Right kidney (tissue), 1 donor: Measurements from ENCODE around the gene FOXL1.

ENCODE experiments used
- DNase-seq: peaks from one replicate; pipeline ENCODE4 v3.0.0-alpha.2; 2016

Gene FOXL1

DNA sequence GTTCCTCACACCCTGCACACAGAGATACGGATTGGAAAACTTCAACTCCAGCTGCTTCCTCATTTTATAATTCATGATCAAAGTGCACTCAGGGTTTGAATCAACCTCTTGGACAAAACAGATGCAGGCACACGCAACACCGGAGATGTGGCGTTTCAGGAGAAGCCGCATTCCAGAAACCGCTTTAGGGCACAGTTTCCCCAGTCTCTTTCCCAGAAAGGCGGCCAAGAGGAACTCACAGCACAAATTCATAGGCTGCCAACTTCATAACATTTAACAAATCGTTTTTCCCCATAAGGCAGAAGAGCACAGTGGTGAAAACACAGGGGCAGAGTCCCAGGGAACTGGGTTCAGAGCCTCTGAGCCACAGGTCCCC lies 31.7 kb upstream of the FOXL1 start:
- DNase-seq = no peak

DNA sequence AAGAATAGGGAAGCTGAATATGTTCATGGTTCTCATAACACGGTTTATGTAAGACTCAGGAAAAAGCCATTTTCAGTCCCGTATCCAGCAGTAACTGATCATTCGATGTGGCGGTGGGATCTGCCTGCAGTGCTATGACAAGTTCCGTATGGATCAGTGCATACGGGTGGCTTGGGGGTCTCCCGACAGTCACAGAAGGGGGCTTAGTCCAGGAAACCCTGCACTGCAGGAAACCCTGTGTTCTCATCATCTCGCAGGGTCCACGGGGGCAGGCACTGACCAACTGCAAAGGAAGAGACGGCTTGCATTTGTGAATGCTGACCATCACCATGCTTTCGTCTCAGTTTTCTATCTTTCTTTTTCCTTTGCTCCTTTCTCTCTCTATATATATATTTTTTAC lies 31.1 kb upstream of the FOXL1 start:
- no peak for DNase-seq

DNA sequence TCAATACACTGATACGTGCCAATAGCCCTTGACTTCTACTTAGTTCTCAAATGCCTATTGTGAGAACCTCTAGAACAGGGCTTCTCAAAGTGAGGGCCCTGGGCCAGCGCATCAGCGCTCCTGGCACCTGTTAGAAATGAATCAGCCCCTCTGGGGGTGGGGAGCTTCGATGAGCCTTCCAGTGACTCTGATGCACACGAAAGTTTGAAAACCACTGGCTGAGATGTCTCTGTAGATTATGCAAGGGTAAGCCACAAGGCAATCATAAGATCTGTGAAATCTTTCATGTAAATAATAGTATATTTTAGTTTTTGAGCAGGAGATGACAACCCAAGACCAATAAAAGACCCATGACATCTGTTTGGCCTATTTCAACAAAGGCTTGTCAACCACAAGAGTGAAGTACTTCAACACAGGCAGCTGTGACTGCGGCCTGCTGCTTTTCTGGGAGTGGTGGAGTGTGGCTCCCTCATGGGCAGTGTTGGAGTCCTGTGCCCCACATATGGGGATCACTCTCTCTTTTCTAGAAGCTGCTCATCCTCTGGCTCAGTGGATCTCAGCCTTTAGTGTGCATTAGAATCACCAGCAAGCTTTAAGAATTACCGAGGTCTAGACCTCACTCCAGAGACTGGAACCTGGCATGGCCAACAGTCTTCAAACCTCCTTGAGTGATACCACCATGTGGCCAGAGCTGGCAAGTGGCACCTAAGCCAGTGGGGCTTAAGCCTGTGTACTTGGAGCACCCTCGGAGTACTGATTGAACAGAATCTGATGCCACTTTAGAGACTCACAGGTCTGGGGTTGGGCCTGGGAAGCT lies 29.1 kb upstream of the FOXL1 start:
- DNase-seq = no peak

DNA sequence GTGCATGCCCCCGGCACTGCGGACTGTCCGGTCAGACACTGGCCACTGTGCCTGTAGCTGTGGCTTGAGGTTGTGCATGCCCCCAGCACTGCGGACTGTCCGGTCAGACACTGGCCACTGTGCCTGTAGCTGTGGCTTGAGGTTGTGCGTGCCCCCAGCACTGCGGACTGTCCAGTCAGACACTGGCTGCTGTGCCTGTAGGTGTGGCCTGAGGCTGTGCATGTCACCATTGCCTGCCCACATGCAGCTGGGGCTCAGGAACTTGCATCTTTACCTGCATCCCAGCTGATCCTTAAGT lies 28.5 kb upstream of the FOXL1 start:
- no peak for DNase-seq

DNA sequence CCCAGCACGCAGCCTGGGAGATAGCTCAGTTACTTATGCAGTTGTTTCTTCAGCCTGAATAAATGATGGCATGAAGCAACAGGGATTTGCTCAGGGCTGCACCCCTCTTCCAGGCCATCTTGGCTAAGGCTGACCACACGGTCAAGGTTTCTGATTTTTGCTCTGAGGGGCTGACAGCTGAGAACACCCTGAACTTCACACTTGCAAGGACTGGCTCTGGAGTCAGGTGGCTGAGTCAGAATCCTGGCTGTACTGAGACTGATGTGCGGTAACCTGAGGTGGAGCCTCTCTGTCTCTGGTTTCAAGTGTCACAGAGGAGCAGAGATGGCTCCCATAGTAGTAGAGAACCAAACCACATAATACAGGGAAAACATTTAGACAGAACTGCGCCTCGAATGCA lies 28.1 kb upstream of the FOXL1 start:
- no peak for DNase-seq

DNA sequence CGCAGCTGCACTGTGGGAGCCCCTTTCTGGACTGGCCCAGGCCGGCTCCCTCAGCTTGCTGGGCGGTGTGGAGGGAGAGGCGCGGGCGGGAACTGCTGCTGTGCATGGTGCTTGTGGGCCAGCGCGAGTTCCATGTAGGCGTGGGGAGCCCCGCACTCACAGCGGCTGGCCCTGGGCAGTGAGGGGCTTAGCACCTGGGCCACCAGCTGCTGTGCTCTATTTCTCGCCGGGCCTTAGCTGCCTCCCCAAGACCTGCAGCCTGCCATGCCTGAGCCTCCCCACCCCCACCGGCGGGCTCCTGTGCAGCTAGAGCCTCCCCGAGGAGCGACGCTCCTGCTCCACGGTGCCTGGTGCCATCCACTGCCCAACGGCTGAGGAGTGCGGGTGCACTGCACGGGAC lies 25.0 kb upstream of the FOXL1 start:
- no peak for DNase-seq

DNA sequence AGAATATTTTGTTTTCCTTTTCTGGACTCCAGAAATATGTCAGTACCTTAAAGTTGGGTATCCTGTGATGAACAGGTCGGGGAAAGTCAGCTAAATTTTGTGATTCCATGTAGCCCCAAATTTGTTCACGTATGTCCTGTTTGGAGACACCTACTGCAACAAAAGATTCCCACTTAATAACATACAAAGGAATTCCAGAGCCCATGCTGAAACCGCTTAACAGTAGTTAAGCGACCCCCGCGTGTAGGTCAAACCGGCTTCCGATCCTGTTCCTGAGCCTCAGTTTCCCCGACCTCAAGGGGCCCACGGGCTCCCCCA lies 23.8 kb upstream of the FOXL1 start:
- no peak for DNase-seq

DNA sequence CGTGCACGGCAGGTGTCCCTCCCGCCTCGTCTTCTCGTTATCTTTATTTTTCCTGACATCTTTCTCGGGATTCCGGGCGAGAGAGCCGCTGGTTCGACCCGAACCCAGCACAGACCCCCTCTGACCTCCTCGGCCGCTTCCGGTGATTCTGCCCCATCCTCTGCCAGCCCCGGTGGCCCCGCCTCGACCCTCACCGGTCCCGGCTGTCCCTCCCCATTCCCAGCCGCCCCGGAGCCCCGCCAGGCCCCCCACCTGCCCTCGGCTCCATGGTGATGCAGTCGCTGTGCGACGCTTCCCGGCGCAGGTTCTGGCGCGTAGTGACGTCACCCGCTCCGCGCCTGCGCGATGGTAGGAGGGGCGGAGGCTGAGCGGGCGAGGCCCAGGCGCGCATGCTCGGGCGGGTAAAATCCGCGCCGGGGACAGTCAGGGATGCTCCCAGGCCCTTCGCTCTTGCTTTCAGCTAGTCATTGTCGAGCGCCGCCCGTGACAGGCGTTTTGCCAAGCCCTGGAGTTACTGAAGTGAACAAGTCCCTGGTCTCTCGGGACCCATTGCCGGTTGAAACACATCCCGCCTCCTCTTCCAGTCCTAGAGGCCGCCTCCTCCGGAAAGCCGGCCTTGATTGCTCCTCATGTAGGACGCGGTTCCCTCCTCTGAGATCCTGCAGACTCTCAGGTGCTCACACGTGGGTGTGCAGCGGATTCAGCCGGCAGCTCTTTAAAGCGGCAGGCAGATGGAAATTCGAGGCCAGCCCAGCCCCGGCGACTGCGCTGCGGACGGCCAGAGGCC lies 23.2 kb upstream of the FOXL1 start, which contains the start of gene MTHFSD:
MTHFSD (minus strand) TSS at position 319 of the 787 bp plus-strand sequence; CDS start at position 268, 51 bp downstream.
- DNase-seq = peak; percentile 84

DNA sequence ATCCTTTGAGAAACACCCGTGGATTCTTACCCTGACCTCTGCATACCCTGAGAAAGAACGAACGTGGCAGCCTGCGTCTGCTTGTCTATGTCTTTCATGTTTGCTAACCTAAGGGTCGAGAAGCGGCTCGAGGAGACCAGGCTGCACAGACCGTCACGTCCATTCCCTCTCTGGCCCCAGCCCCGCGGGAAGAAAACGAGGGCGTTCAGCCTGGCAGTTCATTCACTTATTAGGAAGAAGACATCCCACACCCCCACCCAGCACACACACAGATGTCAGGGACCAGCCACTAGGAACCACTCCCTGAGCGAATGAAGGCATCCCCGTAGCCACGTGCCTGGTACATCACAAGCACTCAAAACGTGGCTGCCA lies 22.7 kb upstream of the FOXL1 start:
- no peak for DNase-seq

DNA sequence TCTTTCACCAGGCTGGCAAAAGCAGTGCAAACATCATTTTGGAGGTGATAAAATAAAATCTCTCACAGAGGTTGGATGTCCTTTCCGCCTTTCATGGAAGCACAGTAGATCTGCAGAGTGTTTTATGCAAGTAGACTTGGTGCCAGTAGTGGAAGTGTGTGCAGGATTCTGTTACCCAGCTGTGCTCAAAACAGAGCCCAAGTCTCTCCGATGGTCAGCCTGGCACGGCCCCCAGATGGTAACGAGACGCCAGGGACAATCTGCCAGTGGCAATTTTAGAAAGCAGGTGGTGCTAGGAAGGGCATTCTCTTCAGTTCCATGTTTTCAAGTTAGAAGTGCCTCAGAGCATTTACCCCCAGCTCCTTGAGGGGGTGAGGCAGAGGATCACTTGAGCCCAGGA lies 21.8 kb upstream of the FOXL1 start:
- DNase-seq = no peak

DNA sequence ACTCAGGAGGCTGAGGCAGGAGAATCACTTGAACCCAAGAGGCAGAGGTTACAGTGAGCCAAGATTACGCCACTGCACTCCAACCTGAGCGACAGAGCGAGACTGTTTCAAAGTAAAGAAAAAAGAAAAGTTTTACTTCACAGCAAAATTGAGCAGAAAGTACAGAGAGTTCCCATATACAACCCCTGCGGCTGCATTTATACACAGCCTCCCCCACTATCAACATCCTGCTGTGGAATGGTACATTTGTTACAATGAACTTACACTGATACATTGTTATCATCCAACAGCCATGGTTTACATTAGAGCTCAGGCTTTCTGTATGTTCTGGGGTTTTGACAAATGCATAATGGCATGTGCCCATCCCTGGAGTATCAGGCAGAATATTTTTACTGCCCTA lies 20.8 kb upstream of the FOXL1 start:
- no peak for DNase-seq

DNA sequence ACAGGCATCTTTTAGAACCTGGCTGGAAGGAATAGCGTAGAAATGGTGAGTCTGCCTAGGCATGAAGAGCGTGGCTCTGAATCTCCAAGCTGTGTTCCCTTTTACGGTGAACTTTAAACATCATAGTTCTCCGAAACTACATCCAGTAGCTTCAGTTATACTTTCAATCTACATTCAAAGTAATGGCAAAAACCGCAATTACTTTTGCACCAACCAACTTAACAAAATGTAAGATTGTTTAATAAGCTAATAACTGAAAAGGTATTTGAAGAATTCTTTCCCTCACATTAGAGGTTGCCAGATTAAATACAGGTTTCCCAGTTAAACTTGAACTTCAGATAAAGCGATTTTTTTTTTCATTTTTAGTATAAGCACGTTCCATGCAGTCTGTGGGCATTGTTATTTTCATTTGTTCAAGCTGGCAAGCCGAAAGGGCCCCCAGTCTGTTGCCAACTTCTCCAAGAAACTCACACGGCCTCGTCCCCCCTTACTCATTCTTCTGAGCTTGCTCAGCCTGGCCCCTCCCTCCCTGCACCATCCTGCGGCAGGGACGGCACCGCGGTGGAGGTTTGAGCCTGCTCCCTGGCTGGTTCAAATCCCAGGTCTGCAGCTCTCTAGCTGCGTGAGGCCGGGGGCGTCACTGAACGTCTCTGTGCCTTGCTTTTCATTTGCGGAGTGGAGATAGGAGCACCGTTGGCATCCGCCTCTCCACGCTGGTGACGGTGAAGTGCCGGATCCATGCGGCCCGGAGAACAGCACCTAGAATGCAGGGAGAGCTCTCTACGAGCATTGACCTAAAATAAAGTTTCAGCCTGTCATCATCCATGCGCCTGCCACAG lies 19.8 kb upstream of the FOXL1 start:
- no peak for DNase-seq

DNA sequence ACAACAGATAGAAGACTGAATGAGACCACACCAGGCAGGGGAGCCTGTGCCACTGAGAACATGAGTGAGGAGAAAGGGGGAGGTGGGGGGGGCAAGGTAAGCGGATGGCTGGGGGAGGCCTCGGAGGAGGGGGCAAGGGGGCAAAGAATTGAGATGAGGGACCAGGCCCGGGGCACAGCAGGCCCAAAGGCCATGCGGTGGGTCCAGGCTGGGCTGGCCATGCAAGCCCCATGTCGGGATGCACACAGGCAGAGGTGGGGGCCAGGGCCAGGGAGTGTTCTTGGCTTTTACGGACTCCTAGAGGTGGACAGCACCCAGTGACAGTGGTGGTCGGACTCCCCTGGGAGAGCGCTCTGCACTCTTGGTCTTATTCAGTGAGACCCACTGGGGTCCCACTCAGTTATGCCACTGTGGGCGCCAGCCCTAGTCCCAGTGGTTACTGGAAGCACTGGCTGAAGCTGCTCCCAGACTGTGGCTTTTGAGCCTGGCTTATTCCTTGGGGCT lies 18.5 kb upstream of the FOXL1 start:
- DNase-seq = no peak

DNA sequence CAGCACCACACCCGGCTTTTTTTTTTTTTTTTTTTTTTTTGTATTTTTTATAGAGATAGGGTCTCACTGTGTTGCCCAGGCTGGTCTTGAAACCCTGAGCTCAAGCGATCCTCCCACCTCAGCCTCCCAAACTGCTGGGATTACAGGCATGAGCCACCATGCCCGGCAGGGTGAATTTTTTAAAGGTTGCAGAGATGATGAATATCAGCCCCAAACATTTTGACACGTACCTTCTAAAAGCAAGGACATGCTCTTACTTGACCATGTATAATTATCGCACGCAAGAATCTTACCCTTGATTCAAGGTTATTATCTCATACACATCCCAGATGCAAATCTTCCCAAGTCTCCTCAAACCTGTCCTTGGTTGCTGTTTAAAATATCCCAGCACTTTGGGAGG lies 16.0 kb upstream of the FOXL1 start:
- DNase-seq = no peak

DNA sequence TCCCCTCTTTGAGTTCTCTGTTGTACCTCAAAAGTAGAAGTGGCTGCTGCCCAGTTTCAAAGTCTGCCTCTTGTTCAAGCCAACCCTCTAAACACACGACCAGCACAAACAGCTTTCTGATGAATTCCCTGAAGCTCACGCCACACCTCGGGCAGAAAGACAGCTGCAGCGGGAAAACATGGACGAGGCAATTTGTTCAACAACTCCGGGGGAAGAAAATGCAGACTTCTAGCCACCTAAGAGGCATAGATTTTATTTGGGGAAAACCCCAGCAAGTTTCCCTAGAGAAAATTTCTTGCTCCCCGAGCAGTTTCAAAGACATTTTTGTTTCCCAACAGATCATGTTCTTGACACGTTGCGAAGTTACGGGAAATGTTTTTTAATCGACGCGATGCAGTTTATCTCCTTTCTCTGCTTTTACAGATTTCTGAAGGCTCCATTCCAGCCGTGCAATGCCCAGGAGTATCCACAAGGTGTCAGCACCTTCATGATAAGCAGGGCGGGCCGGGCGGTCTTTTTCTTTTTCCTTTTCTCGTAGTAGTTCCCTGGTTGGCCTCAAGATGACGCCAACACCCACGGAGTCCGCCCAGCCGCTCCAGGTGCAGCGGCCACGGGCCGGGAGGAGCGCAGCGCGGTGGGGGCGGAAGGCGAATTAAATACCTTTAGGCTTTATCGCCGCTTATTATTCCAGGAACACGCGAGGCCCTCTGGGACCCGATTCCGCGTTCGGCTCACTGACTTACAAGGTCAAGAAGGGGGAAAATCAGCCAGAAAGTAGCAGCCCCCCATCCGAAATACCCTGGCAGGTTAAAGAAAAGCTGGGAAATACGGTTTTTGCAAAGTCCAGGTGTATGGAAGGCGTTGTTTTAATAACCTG lies 14.6 kb upstream of the FOXL1 start:
- peak; percentile 95 for DNase-seq

DNA sequence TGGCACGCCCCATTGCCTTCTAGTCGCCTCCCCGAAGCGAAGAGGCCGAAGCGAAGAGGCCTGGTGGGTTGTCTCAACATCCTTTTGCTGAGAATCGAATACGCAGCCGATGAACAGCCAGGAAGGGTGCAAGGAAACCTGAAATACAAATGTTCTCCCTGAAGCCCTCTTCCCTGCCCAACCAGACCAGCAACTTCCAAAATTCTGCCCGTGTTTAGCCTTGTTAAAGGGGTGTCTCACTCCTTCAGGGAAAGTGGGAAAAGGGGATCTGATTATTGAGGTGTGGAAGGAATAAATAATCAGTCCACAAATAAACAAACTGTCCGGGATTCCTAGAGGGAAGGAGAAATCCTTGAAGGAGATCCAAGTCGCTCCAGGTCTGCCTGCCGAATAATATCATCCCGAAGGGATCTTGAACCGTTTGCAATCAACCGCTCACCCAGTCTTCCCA lies 13.1 kb upstream of the FOXL1 start:
- no peak for DNase-seq

DNA sequence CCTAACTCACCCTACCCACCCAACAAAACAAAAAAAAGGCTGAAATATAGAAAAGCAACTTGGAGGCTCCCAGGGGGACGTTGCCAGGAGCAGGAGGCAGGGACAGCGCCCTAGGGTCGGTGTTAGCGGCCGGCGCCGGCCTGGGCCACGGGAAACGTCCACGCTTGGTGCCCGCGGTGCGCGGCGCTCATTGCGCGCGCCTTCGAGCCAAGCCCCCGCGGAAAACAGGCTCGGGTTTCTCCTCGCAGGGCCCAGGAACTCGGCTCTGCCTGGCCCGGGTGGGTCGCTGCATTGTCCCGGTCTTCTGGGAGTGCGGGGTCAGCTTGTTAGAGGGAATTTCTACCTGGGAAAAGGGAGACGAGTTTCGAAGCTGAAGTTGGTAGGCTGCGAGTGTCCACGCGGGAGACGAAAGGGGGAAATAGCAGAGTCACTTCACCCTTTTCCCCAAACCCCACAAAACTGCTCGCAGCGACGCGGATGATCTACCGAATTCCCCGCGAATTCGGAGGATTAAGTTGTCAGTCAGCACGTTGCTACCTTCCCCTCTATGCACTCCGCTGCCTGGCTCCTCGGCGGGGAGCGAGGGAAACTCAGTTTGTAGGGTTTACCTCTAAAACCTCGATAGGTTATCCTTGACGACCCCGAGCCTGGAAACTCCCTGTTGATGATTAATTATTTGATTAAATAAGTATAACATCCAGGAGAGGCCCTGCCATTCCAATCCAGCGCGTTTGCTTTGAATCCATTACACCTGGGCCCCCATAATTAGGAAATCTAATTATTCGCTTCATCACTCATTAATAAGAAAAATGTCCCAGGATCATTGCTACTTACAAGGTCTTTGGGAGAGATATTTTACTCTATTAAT lies 12.5 kb upstream of the FOXL1 start:
- DNase-seq = peak; percentile 80

DNA sequence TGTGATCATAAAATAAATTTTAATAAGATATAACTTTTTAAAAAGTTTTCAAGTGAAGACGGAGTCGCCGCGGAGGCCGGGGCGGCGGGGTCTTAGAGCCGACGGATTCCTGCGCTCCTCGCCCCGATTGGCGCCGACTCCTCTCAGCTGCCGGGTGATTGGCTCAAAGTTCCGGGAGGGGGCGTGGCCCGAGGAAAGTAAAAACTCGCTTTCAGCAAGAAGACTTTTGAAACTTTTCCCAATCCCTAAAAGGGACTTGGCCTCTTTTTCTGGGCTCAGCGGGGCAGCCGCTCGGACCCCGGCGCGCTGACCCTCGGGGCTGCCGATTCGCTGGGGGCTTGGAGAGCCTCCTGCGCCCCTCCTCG lies 11.8 kb upstream of the FOXL1 start, which contains the start of gene FOXC2:
FOXC2 (plus strand) TSS at position 229 of the 365 bp plus-strand sequence. CDS start 507 bp downstream, outside the sequence.
- DNase-seq = peak; percentile 88

DNA sequence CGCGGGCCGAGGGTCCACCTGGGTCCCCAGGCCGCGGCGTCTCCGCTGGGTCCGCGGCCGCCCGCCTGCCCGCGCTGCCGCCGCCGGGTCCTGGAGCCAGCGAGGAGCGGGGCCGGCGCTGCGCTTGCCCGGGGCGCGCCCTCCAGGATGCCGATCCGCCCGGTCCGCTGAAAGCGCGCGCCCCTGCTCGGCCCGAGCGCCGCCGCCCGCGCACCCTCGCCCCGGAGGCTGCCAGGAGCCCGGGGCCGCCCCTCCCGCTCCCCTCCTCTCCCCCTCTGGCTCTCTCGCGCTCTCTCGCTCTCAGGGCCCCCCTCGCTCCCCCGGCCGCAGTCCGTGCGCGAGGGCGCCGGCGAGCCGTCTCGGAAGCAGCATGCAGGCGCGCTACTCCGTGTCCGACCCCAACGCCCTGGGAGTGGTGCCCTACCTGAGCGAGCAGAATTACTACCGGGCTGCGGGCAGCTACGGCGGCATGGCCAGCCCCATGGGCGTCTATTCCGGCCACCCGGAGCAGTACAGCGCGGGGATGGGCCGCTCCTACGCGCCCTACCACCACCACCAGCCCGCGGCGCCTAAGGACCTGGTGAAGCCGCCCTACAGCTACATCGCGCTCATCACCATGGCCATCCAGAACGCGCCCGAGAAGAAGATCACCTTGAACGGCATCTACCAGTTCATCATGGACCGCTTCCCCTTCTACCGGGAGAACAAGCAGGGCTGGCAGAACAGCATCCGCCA lies 11.2 kb upstream of the FOXL1 start:
- DNase-seq = peak; percentile 89
